ENCODE measurements around the gene SAMD9L. TPM values are rescaled to one million over a fixed set of nuclear protein-coding genes. Genes with fewer than 3 reads are reported as not detected.

Gene SAMD9L
- polyA plus RNA-seq, 1 donor from 2014 or later, result not detected

- Histone ChIP-seq H3F3A (ENCODE audit: insufficient read depth, low read length, poor library complexity, severe bottlenecking) (no peaks in the 10 kb centered on the region), H3K27ac (ENCODE audit: low read length) (no peak overlapping the region), H3K4me3 (ENCODE audit: low read length) (no peak overlapping the region), H3K9me2 (ENCODE audit: insufficient read depth, low read length) (no peaks in the 10 kb centered on the region), H3K4me2 (ENCODE audit: low read length) (no peak overlapping the region), H3K36me3 (ENCODE audit: insufficient read depth, low read length) (no peaks in the 10 kb centered on the region), H3K9ac (ENCODE audit: low read length) (no peak overlapping the region), H4K20me1 (ENCODE audit: insufficient read depth) (no peaks in the 10 kb centered on the region), H3K79me2 (replicated peaks; ENCODE audit: insufficient read depth, low read length) (no peaks in the 10 kb centered on the region), H3K9me3 (ENCODE audit: low read length) (no peaks in the 10 kb centered on the region), H2AFZ (ENCODE audit: low read depth, low read length) (no peak overlapping the region), H3K27me3 (ENCODE audit: insufficient read depth, low read depth, low read length) (no peaks in the 10 kb centered on the region)
- no peak for TF ChIP-seq CTCF (IDR thresholded peaks at IDR 0.05; ENCODE audit: poor library complexity, severe bottlenecking)
- no peak for TF ChIP-seq SMC3 (conservative IDR thresholded peaks at IDR 0.05; ENCODE audit: poor library complexity)
- TF ChIP-seq EP300 (conservative IDR thresholded peaks at IDR 0.05; ENCODE audit: poor library complexity, severe bottlenecking), result no peak
- TF ChIP-seq MXI1 (conservative IDR thresholded peaks at IDR 0.05; ENCODE audit: poor library complexity, severe bottlenecking), result no peak
Observed at GRCh38 chr7:93146472-93147141, 1.6 kb downstream of the SAMD9L start.

- Histone ChIP-seq H2AFZ (ENCODE audit: low read depth, low read length) (no peak overlapping the region), H3K4me3 (ENCODE audit: low read length) (no peak overlapping the region)
Observed at GRCh38 chr7:93146036-93146435, 2.1 kb downstream of the SAMD9L start.

More at GRCh38 chr7:93146036-93146435, 2.1 kb downstream of the SAMD9L start:
- Histone ChIP-seq H3K27ac (ENCODE audit: low read length) (no peak overlapping the region), H3K27me3 (ENCODE audit: insufficient read depth, low read depth, low read length) (no peaks in the 10 kb centered on the region), H4K20me1 (ENCODE audit: insufficient read depth) (no peaks in the 10 kb centered on the region), H3K36me3 (ENCODE audit: insufficient read depth, low read length) (no peaks in the 10 kb centered on the region), H3K4me2 (ENCODE audit: low read length) (no peak overlapping the region), H3F3A (ENCODE audit: insufficient read depth, low read length, poor library complexity, severe bottlenecking) (no peaks in the 10 kb centered on the region), H3K9me2 (ENCODE audit: insufficient read depth, low read length) (no peaks in the 10 kb centered on the region), H3K9me3 (ENCODE audit: low read length) (no peaks in the 10 kb centered on the region), H3K9ac (ENCODE audit: low read length) (no peak overlapping the region), H3K79me2 (replicated peaks; ENCODE audit: insufficient read depth, low read length) (no peaks in the 10 kb centered on the region)
- TF ChIP-seq TAF1 (IDR thresholded peaks at IDR 0.05; ENCODE audit: low read depth) (no peak), EP300 (conservative IDR thresholded peaks at IDR 0.05; ENCODE audit: poor library complexity, severe bottlenecking) (no peak), RAD21 (conservative IDR thresholded peaks at IDR 0.05) (no peak), POLR2AphosphoS5 (IDR thresholded peaks at IDR 0.05) (no peak), REST (IDR thresholded peaks at IDR 0.05; ENCODE audit: borderline replicate concordance) (no peak), SMC3 (conservative IDR thresholded peaks at IDR 0.05; ENCODE audit: poor library complexity) (no peak), CTCF (IDR thresholded peaks at IDR 0.05; ENCODE audit: poor library complexity, severe bottlenecking) (no peak), MXI1 (conservative IDR thresholded peaks at IDR 0.05; ENCODE audit: poor library complexity, severe bottlenecking) (no peak), EZH2 (IDR thresholded peaks at IDR 0.05; ENCODE audit: borderline replicate concordance, insufficient read depth, low read length, poor library complexity, severe bottlenecking) (no peak)

All from neural cell (in vitro differentiated cells).